ENCODE measurements around the gene EPHA6. TPM values are rescaled to one million over a fixed set of nuclear protein-coding genes. Genes with fewer than 3 reads are reported as not detected.

The EPHA6 gene
- total and polyA plus RNA-seq, 2 donors (not counting 1 experiment from before 2014, with no cell fraction given) = under 0.01 TPM; not detected in 1

DNA sequence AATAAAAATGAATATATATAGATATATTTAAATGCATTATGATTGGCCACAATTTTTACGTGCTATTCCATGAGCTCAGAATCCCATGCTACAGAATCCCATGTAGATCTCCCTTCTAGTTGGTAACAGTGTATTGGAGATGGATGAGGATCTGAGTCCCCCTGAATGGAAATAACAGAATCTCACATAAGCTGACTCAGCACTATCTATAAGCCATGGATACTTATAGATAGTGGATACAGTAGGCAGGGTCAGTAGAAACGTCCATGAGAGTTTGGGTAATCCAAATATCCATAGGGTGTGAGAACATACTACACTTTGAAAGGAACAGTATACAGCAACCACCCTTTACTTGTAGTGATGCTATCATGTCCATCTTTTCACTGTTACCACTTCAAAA lies 375.4 kb downstream of the EPHA6 start:
- H3K4me3 ChIP-seq (replicated peaks in 1 of 4; ENCODE audit: control extremely low read depth in 1 of 4, insufficient read depth in 1 of 4, low read depth in 3 of 4, low read length in 4 of 4) = no peak overlapping the region
- H3K27me3 ChIP-seq (ENCODE audit: control insufficient read depth, insufficient read depth, low read length) = no peaks in the 10 kb centered on the region
- no peaks in the 10 kb centered on the region for H3K36me3 ChIP-seq (ENCODE audit: control insufficient read depth, insufficient read depth, low read length)
- H3K9ac ChIP-seq (ENCODE audit: insufficient read depth, low read length) = no peak overlapping the region
- H3K79me2 ChIP-seq (ENCODE audit: control insufficient read depth, insufficient read depth, low read length) = no peaks in the 10 kb centered on the region
- H2AFZ ChIP-seq (ENCODE audit: low read length) = no peak overlapping the region
- DNase-seq (ENCODE audit: low read depth in 2 of 2) = no peak
- no peak overlapping the region for H3K4me2 ChIP-seq (ENCODE audit: extremely low read depth, insufficient read depth, low read length)
- no peaks in the 10 kb centered on the region for H4K20me1 ChIP-seq (ENCODE audit: control insufficient read depth, extremely low read depth, insufficient read depth, low read length)
- no peak overlapping the region for H3K27ac ChIP-seq (ENCODE audit: insufficient read depth, low read length)
- no peaks in the 10 kb centered on the region for H3K9me3 ChIP-seq (ENCODE audit: control insufficient read depth, insufficient read depth, low read depth, low read length)
- TF ChIP-seq EZH2 (IDR thresholded peaks at IDR 0.05; ENCODE audit: low read length, missing control alignments) = no peak
- TF ChIP-seq, protein P1, sequence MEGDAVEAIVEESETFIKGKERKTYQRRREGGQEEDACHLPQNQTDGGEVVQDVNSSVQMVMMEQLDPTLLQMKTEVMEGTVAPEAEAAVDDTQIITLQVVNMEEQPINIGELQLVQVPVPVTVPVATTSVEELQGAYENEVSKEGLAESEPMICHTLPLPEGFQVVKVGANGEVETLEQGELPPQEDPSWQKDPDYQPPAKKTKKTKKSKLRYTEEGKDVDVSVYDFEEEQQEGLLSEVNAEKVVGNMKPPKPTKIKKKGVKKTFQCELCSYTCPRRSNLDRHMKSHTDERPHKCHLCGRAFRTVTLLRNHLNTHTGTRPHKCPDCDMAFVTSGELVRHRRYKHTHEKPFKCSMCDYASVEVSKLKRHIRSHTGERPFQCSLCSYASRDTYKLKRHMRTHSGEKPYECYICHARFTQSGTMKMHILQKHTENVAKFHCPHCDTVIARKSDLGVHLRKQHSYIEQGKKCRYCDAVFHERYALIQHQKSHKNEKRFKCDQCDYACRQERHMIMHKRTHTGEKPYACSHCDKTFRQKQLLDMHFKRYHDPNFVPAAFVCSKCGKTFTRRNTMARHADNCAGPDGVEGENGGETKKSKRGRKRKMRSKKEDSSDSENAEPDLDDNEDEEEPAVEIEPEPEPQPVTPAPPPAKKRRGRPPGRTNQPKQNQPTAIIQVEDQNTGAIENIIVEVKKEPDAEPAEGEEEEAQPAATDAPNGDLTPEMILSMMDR (conservative IDR thresholded peaks at IDR 0.05 in 1 of 2, IDR thresholded peaks at IDR 0.05 in 1 of 2; ENCODE audit: low read depth in 1 of 2, low read length in 2 of 2) = no peak
- H3K4me1 ChIP-seq (ENCODE audit: control insufficient read depth, extremely low read depth, insufficient read depth, low read length) = no peaks in the 10 kb centered on the region

DNA sequence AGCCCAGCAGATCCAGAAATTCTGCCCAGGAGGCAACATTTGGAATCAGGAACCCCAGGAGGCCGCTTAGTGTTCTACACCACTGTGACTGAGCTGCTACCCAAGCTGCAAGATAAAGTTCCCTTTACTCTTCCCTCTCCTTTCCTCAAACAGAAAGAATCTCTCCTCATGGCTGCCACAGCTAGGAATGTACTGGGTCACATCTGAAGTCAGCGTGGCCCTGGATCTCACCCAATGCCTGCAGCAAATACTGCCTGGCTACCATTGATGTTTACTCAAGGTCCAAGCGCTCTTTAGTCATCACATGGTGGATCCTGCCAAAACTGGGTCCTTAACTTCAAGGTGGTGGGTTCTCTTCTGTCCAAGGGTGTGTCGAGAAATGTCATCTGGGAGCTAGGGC lies 382.7 kb downstream of the EPHA6 start:
- no peak overlapping the region for H3K4me3 ChIP-seq (replicated peaks in 1 of 4; ENCODE audit: control extremely low read depth in 1 of 4, insufficient read depth in 1 of 4, low read depth in 3 of 4, low read length in 4 of 4)
- no peaks in the 10 kb centered on the region for H3K9me3 ChIP-seq (ENCODE audit: control insufficient read depth, insufficient read depth, low read depth, low read length)
- H4K20me1 ChIP-seq (ENCODE audit: control insufficient read depth, extremely low read depth, insufficient read depth, low read length) = no peaks in the 10 kb centered on the region
- H3K4me2 ChIP-seq (ENCODE audit: extremely low read depth, insufficient read depth, low read length) = no peak overlapping the region
- H3K27me3 ChIP-seq (ENCODE audit: control insufficient read depth, insufficient read depth, low read length) = no peaks in the 10 kb centered on the region
- H3K79me2 ChIP-seq (ENCODE audit: control insufficient read depth, insufficient read depth, low read length) = no peaks in the 10 kb centered on the region
- H3K27ac ChIP-seq (ENCODE audit: insufficient read depth, low read length) = no peak overlapping the region
- no peak overlapping the region for H2AFZ ChIP-seq (ENCODE audit: low read length)
- TF ChIP-seq, protein P1 (conservative IDR thresholded peaks at IDR 0.05 in 1 of 2, IDR thresholded peaks at IDR 0.05 in 1 of 2; ENCODE audit: low read depth in 1 of 2, low read length in 2 of 2) = no peak
- TF ChIP-seq EZH2 (IDR thresholded peaks at IDR 0.05; ENCODE audit: low read length, missing control alignments) = no peak
- H3K4me1 ChIP-seq (ENCODE audit: control insufficient read depth, extremely low read depth, insufficient read depth, low read length) = no peaks in the 10 kb centered on the region
- no peaks in the 10 kb centered on the region for H3K36me3 ChIP-seq (ENCODE audit: control insufficient read depth, insufficient read depth, low read length)
- no peak overlapping the region for H3K9ac ChIP-seq (ENCODE audit: insufficient read depth, low read length)
- no peak for DNase-seq (ENCODE audit: low read depth in 2 of 2)

DNA sequence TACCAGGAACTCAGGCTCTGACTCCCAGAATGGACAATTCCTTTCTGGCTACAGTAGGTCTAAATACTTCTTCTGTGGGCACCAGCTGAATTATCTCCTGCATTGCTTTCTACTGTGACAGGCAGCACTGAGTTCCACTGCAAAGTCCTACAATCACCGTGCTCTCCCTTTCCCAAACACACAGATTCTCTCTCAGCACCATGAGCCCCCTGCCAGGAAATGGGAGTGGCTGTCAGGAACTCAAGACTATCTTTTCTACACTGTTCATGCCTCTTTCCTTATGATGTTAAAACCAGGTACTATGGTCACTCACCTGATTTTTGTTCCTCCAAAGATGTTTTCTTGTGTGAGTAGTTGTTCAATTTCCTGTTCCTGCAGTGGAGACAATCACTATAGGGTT lies 383.4 kb downstream of the EPHA6 start:
- Histone ChIP-seq H3K9me3 (ENCODE audit: control insufficient read depth, insufficient read depth, low read depth, low read length) (no peaks in the 10 kb centered on the region), H3K4me2 (ENCODE audit: extremely low read depth, insufficient read depth, low read length) (no peak overlapping the region), H4K20me1 (ENCODE audit: control insufficient read depth, extremely low read depth, insufficient read depth, low read length) (no peaks in the 10 kb centered on the region), H3K36me3 (ENCODE audit: control insufficient read depth, insufficient read depth, low read length) (no peaks in the 10 kb centered on the region), H2AFZ (ENCODE audit: low read length) (no peak overlapping the region), H3K27ac (ENCODE audit: insufficient read depth, low read length) (no peak overlapping the region), H3K79me2 (ENCODE audit: control insufficient read depth, insufficient read depth, low read length) (no peaks in the 10 kb centered on the region), H3K4me3 (replicated peaks in 1 of 4; ENCODE audit: control extremely low read depth in 1 of 4, insufficient read depth in 1 of 4, low read depth in 3 of 4, low read length in 4 of 4) (no peak overlapping the region), H3K4me1 (ENCODE audit: control insufficient read depth, extremely low read depth, insufficient read depth, low read length) (no peaks in the 10 kb centered on the region), H3K9ac (ENCODE audit: insufficient read depth, low read length) (no peak overlapping the region), H3K27me3 (ENCODE audit: control insufficient read depth, insufficient read depth, low read length) (no peaks in the 10 kb centered on the region)
- no peak for TF ChIP-seq EZH2 (IDR thresholded peaks at IDR 0.05; ENCODE audit: low read length, missing control alignments)
- TF ChIP-seq, protein P1 (conservative IDR thresholded peaks at IDR 0.05 in 1 of 2, IDR thresholded peaks at IDR 0.05 in 1 of 2; ENCODE audit: low read depth in 1 of 2, low read length in 2 of 2) = no peak
- DNase-seq (ENCODE audit: low read depth in 2 of 2) = no peak
